HEK293 (cell line): ENCODE data around the gene RAB6A.

Experiments used
- BCL11B ChIP-seq: fragments of 450-650 bp; formaldehyde crosslinking; IDR thresholded peaks from 2 replicates; pipeline ENCODE4 v1.5.1; 2016; ENCODE audit warnings: low read depth, missing biosample characterization, missing genetic modification characterization
- GFI1B ChIP-seq: fragments of 450-650 bp; formaldehyde crosslinking; IDR thresholded peaks from 2 replicates; pipeline ENCODE4 v1.5.1; 2016; ENCODE audit warnings: missing biosample characterization, missing genetic modification characterization
- GLI2 ChIP-seq: fragments of 450-650 bp; formaldehyde crosslinking; IDR thresholded peaks from 2 replicates; pipeline ENCODE4; 2017; ENCODE audit warnings: missing biosample characterization, missing genetic modification characterization, low read depth, borderline replicate concordance
- HOXA7 ChIP-seq: sonication (generic); formaldehyde crosslinking; IDR thresholded peaks from 2 replicates; pipeline ENCODE4 v1.8.1; 2022; ENCODE audit warnings: missing genetic modification reagents, borderline replicate concordance
- PRDM1 ChIP-seq: fragments of 450-650 bp; formaldehyde crosslinking; IDR thresholded peaks from 2 replicates; pipeline ENCODE4; 2016; ENCODE audit warnings: missing biosample characterization, missing genetic modification characterization
- SCRT1 ChIP-seq: fragments of 450-650 bp; formaldehyde crosslinking; IDR thresholded peaks from 2 replicates; pipeline ENCODE4 v1.5.1; 2016; ENCODE audit warnings: missing biosample characterization, missing genetic modification characterization, borderline replicate concordance
- SP3 ChIP-seq: fragments of 450-650 bp; formaldehyde crosslinking; IDR thresholded peaks from 2 replicates; pipeline ENCODE4 v1.5.1; 2016; ENCODE audit warnings: missing biosample characterization, missing genetic modification characterization
- TCF7L2 ChIP-seq: IDR thresholded peaks from 2 replicates; pipeline ENCODE4 v1.6.1; 2011; ENCODE audit warnings: low read depth, mild to moderate bottlenecking, inconsistent platforms, low read length, moderate library complexity, borderline replicate concordance
- ZBTB1 ChIP-seq: fragments of 450-650 bp; formaldehyde crosslinking; IDR thresholded peaks from 2 replicates; pipeline ENCODE4 v1.5.1; 2016; ENCODE audit warnings: missing biosample characterization, missing genetic modification characterization
- ZBTB20 ChIP-seq: fragments of 450-650 bp; formaldehyde crosslinking; IDR thresholded peaks from 2 replicates; pipeline ENCODE4 v1.5.1; 2016; ENCODE audit warnings: missing biosample characterization, missing genetic modification characterization
- ZBTB21 ChIP-seq: fragments of 450-650 bp; formaldehyde crosslinking; IDR thresholded peaks from 2 replicates; pipeline ENCODE4 v1.5.1; 2017; ENCODE audit warnings: missing biosample characterization, missing genetic modification characterization
- ZBTB48 ChIP-seq: fragments of 450-650 bp; formaldehyde crosslinking; IDR thresholded peaks from 2 replicates; pipeline ENCODE4 v1.5.1; 2016; ENCODE audit warnings: missing biosample characterization, missing genetic modification characterization
- ZIC2 ChIP-seq: fragments of 450-650 bp; formaldehyde crosslinking; IDR thresholded peaks from 2 replicates; pipeline ENCODE4 v1.5.1; 2016; ENCODE audit warnings: missing biosample characterization, missing genetic modification characterization
- ZNF133 ChIP-seq: fragments of 450-650 bp; formaldehyde crosslinking; IDR thresholded peaks from 2 replicates; pipeline ENCODE4 v1.5.1; 2016; ENCODE audit warnings: missing biosample characterization, missing genetic modification characterization
- ZNF221 ChIP-seq: fragments of 450-650 bp; formaldehyde crosslinking; IDR thresholded peaks from 2 replicates; pipeline ENCODE4 v1.5.1; 2017; ENCODE audit warnings: missing biosample characterization, missing genetic modification characterization, borderline replicate concordance
- ZNF223 ChIP-seq: fragments of 450-650 bp; formaldehyde crosslinking; IDR thresholded peaks from 2 replicates; pipeline ENCODE4 v1.5.1; 2016; ENCODE audit warnings: missing biosample characterization, missing genetic modification characterization
- ZNF292 ChIP-seq: fragments of 450-650 bp; formaldehyde crosslinking; IDR thresholded peaks from 2 replicates; pipeline ENCODE4 v1.5.1; 2016; ENCODE audit warnings: low read depth, missing biosample characterization, missing genetic modification characterization, borderline replicate concordance
- ZNF350 ChIP-seq: fragments of 450-650 bp; formaldehyde crosslinking; IDR thresholded peaks from 2 replicates; pipeline ENCODE4 v1.5.0; 2017; ENCODE audit warnings: missing biosample characterization, mild to moderate bottlenecking, missing genetic modification characterization
- ZNF366 ChIP-seq: fragments of 450-650 bp; formaldehyde crosslinking; conservative IDR thresholded peaks from 2 replicates; pipeline ENCODE4 v1.5.1; 2016; ENCODE audit warnings: missing biosample characterization, missing genetic modification characterization
- ZNF394 ChIP-seq: fragments of 450-650 bp; formaldehyde crosslinking; IDR thresholded peaks from 2 replicates; pipeline ENCODE4 v1.5.1; 2016; ENCODE audit warnings: missing biosample characterization, missing genetic modification characterization, mild to moderate bottlenecking, moderate library complexity, borderline replicate concordance
- ZNF433 ChIP-seq: fragments of 450-650 bp; formaldehyde crosslinking; IDR thresholded peaks from 2 replicates; pipeline ENCODE4 v1.5.1; 2016; ENCODE audit warnings: missing biosample characterization, missing genetic modification characterization, low read depth
- ZNF501 ChIP-seq: fragments of 450-650 bp; formaldehyde crosslinking; IDR thresholded peaks from 2 replicates; pipeline ENCODE4 v1.5.1; 2016; ENCODE audit warnings: missing biosample characterization, missing genetic modification characterization
- ZNF521 ChIP-seq: fragments of 450-650 bp; formaldehyde crosslinking; IDR thresholded peaks from 2 replicates; pipeline ENCODE4 v1.5.1; 2017; ENCODE audit warnings: missing biosample characterization, mild to moderate bottlenecking, missing genetic modification characterization
- ZNF530 ChIP-seq: fragments of 450-650 bp; formaldehyde crosslinking; IDR thresholded peaks from 2 replicates; pipeline ENCODE4 v1.5.1; 2016; ENCODE audit warnings: low read depth, missing biosample characterization, missing genetic modification characterization
- ZNF560 ChIP-seq: fragments of 450-650 bp; formaldehyde crosslinking; IDR thresholded peaks from 2 replicates; pipeline ENCODE4 v1.5.1; 2017; ENCODE audit warnings: missing biosample characterization, missing genetic modification characterization, borderline replicate concordance
- ZNF561 ChIP-seq: fragments of 450-650 bp; IDR thresholded peaks from 2 replicates; pipeline ENCODE4 v1.5.1; 2018; ENCODE audit warnings: missing biosample characterization, missing genetic modification characterization, borderline replicate concordance
- ZNF585B ChIP-seq: fragments of 450-650 bp; formaldehyde crosslinking; IDR thresholded peaks from 2 replicates; pipeline ENCODE4 v1.5.1; 2016; ENCODE audit warnings: missing biosample characterization, missing genetic modification characterization
- ZNF621 ChIP-seq: fragments of 450-650 bp; formaldehyde crosslinking; IDR thresholded peaks from 2 replicates; pipeline ENCODE4 v1.5.1; 2017; ENCODE audit warnings: missing biosample characterization, missing genetic modification characterization
- ZNF677 ChIP-seq: fragments of 450-650 bp; IDR thresholded peaks from 2 replicates; pipeline ENCODE4 v1.5.0; 2018; ENCODE audit warnings: missing biosample characterization, mild to moderate bottlenecking, missing genetic modification characterization, moderate library complexity
- ZNF785 ChIP-seq: fragments of 450-650 bp; formaldehyde crosslinking; IDR thresholded peaks from 2 replicates; pipeline ENCODE4 v1.5.1; 2016; ENCODE audit warnings: missing biosample characterization, missing genetic modification characterization
- ZNF791 ChIP-seq: fragments of 450-650 bp; formaldehyde crosslinking; IDR thresholded peaks from 2 replicates; pipeline ENCODE4 v1.5.1; 2016; ENCODE audit warnings: missing biosample characterization, missing genetic modification characterization
- ZSCAN30 ChIP-seq: fragments of 450-650 bp; IDR thresholded peaks from 2 replicates; pipeline ENCODE4 v1.5.1; 2018; ENCODE audit warnings: missing biosample characterization, mild to moderate bottlenecking, missing genetic modification characterization, moderate library complexity
- TF ChIP-seq, protein P1 (sequence below): fragments of 450-650 bp; formaldehyde crosslinking; IDR thresholded peaks from 2 replicates; pipeline ENCODE4 v1.5.0; 2017; ENCODE audit warnings: missing biosample characterization, missing genetic modification characterization, borderline replicate concordance
- TF ChIP-seq, protein P2 (sequence below): fragments of 450-650 bp; formaldehyde crosslinking; IDR thresholded peaks from 2 replicates; pipeline ENCODE4 v1.5.1; 2016; ENCODE audit warnings: missing biosample characterization, missing genetic modification characterization
- TF ChIP-seq, protein P3 (sequence below): fragments of 450-650 bp; formaldehyde crosslinking; IDR thresholded peaks from 2 replicates; pipeline ENCODE4 v1.5.1; 2016; ENCODE audit warnings: missing biosample characterization, missing genetic modification characterization
- TF ChIP-seq, protein P4 (sequence below): fragments of 450-650 bp; formaldehyde crosslinking; IDR thresholded peaks from 2 replicates; pipeline ENCODE4 v1.5.1; 2017; ENCODE audit warnings: missing biosample characterization, missing genetic modification characterization

RAB6A gene

DNA sequence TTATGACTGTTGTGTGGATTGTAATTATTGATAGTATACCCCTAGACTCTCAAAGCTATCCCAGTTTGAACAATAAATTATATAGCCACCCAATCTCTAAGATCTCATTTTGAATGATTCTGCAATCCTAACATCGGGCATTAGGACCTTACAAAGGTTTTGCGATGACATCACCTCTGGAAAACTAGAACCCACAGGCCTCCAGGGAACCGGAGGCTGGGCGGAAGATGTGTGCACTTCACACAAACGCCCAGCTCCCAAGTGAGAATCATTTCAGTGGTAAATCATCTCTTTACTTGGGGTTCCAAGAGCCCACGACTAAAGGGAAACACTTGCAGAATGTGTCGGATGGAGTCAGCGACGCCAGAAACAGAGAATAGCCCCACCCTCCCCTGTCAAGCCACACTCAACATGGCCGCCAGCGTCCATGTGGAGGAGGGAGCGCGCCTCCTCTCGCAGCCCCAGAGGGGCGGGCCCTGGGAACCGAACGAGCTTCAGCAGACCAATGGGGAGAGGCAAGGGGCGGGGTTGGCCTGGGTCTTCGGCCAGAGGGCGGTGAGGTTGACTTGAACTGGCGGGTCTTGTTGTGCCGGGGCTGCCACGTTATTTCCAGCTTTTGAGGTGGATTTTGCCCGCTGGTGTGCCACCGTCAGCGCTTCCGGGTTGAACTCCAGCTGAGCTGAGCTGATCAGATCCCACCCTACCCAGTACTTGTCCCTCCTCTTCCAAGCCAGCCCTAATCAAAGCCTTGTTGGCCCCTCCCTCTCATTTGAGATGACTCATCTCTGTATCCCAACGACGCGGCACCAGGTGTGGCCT is 18.4 kb upstream of the RAB6A start (continued):
- TF ChIP-seq, protein P1, sequence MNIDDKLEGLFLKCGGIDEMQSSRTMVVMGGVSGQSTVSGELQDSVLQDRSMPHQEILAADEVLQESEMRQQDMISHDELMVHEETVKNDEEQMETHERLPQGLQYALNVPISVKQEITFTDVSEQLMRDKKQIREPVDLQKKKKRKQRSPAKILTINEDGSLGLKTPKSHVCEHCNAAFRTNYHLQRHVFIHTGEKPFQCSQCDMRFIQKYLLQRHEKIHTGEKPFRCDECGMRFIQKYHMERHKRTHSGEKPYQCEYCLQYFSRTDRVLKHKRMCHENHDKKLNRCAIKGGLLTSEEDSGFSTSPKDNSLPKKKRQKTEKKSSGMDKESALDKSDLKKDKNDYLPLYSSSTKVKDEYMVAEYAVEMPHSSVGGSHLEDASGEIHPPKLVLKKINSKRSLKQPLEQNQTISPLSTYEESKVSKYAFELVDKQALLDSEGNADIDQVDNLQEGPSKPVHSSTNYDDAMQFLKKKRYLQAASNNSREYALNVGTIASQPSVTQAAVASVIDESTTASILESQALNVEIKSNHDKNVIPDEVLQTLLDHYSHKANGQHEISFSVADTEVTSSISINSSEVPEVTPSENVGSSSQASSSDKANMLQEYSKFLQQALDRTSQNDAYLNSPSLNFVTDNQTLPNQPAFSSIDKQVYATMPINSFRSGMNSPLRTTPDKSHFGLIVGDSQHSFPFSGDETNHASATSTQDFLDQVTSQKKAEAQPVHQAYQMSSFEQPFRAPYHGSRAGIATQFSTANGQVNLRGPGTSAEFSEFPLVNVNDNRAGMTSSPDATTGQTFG (tag by site-specific recombination): no peak
- TF ChIP-seq, protein P2, sequence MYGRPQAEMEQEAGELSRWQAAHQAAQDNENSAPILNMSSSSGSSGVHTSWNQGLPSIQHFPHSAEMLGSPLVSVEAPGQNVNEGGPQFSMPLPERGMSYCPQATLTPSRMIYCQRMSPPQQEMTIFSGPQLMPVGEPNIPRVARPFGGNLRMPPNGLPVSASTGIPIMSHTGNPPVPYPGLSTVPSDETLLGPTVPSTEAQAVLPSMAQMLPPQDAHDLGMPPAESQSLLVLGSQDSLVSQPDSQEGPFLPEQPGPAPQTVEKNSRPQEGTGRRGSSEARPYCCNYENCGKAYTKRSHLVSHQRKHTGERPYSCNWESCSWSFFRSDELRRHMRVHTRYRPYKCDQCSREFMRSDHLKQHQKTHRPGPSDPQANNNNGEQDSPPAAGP (tag by site-specific recombination): peak; percentile 40
- TF ChIP-seq SCRT1 (no peak), SP3 (tag by site-specific recombination) (peak; percentile 94), ZNF530 (tag by site-specific recombination) (no peak), ZNF791 (tag by site-specific recombination) (no peak), ZNF501 (tag by site-specific recombination) (0 out of 2 replicates have a peak, but pooled peaks have one; percentile 43), GFI1B (no peak), ZIC2 (tag by site-specific recombination) (0 out of 2 replicates have a peak, but pooled peaks have one; percentile 11), ZNF350 (tag by site-specific recombination) (no peak), ZNF677 (tag by site-specific recombination) (no peak), ZNF560 (no peak), ZNF221 (tag by site-specific recombination) (no peak), ZNF133 (tag by site-specific recombination) (no peak), ZNF223 (tag by site-specific recombination) (no peak), ZNF292 (tag by site-specific recombination) (no peak), HOXA7 (CRISPR knock-in tag) (no peak), PRDM1 (tag by site-specific recombination) (no peak), ZNF433 (tag by site-specific recombination) (no peak), ZBTB48 (tag by site-specific recombination) (peak; percentile 42; the same call in 1 of the 2 replicates), ZNF785 (tag by site-specific recombination) (no peak), ZNF394 (tag by site-specific recombination) (no peak), BCL11B (tag by site-specific recombination) (peak; percentile 91), ZNF366 (tag by site-specific recombination) (peak; percentile 44), ZNF561 (0 out of 2 replicates have a peak, but pooled peaks have one; percentile 42), ZBTB1 (no peak), ZBTB21 (tag by site-specific recombination) (peak; percentile 55), TCF7L2 (no peak), GLI2 (no peak), ZNF585B (tag by site-specific recombination) (no peak), ZNF621 (no peak), ZSCAN30 (tag by site-specific recombination) (peak; percentile 6; the same call in 1 of the 2 replicates), ZBTB20 (tag by site-specific recombination) (peak; percentile 96), ZNF521 (tag by site-specific recombination) (no peak)
- TF ChIP-seq, protein P3, sequence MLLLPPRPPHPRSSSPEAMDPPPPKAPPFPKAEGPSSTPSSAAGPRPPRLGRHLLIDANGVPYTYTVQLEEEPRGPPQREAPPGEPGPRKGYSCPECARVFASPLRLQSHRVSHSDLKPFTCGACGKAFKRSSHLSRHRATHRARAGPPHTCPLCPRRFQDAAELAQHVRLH (tag by site-specific recombination): no peak
- TF ChIP-seq, protein P4, sequence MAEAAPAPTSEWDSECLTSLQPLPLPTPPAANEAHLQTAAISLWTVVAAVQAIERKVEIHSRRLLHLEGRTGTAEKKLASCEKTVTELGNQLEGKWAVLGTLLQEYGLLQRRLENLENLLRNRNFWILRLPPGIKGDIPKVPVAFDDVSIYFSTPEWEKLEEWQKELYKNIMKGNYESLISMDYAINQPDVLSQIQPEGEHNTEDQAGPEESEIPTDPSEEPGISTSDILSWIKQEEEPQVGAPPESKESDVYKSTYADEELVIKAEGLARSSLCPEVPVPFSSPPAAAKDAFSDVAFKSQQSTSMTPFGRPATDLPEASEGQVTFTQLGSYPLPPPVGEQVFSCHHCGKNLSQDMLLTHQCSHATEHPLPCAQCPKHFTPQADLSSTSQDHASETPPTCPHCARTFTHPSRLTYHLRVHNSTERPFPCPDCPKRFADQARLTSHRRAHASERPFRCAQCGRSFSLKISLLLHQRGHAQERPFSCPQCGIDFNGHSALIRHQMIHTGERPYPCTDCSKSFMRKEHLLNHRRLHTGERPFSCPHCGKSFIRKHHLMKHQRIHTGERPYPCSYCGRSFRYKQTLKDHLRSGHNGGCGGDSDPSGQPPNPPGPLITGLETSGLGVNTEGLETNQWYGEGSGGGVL (tag by site-specific recombination): peak; percentile 21; the same call in 1 of the 2 replicates
